Heart left ventricle (tissue), 13 donors: ENCODE data around the gene FAM131C.

Experiments
- CTCF ChIP-seq, 12 donors: fragments of 200-600 bp; sonication (generic) in 4 of 12; IDR thresholded peaks; one replicate each; pipeline versions ENCODE4 v1.5.0 to v1.8.0; 2018 to 2022; ENCODE audit warnings: antibody characterized with exemption in 12 of 12, mild to moderate bottlenecking in 5 of 12
- POLR2A ChIP-seq, 2 donors: fragments of 450-650 bp; IDR thresholded peaks; one replicate each; pipeline ENCODE4 v1.6.1; 2017; ENCODE audit warnings: antibody characterized with exemption in 2 of 2, mild to moderate bottlenecking in 2 of 2, moderate library complexity in 2 of 2
- donor health status: ischemic (EF 13 %, LVEDD 7.1; RV severe dilation, severe dysfunction).
- donor health status: DM: no; HTN: yes; CAD: no.
- donor health status: DM: no; HTN: no; CAD: no.
- donor health status: ischemic (EF 25% LVEDD 6.9; RV normal size, moderate dysfunction).
- donor health status: ischemic (EF 25% LVEDD 5.7; RV mildly dilated, moderate dysfunction).
- donor health status: ischemic (EF 35%, LVEDD 5.7; RV mildly dilated, moderate dysfunction).
- donor health status: nonischemic (EF 11% LVEDD 7.7; RV severe dilation, severe dysfunction).
- donor health status: DM: yes; HTN: yes; CAD: no.
- donor health status: PGD.
- donor health status: ischemic (EF 29% LVEDD 5.4; RV normal size, mild dysfunction).
- donor health status: nonischemic (EF 23%, LVEDD 6.1; RV moderate dilation, normal function).

GRCh38 chr1:16067933-16068332 is 5.5 kb downstream of the FAM131C start:
- TF ChIP-seq CTCF (IDR thresholded peaks at IDR 0.05) (no peak), POLR2A (IDR thresholded peaks at IDR 0.05) (no peak)
